Loucy (cell line): ENCODE measurements around the gene PDLIM3.

Experiments used
- H2AFZ ChIP-seq: fragments of 200-600 bp; sonication (generic); 2 replicates; pipeline ENCODE4 v1.6.0; 2016; ENCODE audit warnings: antibody characterized with exemption, mild to moderate bottlenecking, low read length, moderate library complexity
- H3F3A ChIP-seq: fragments of 200-600 bp; 2 replicates; pipeline ENCODE4 v1.6.0; 2016; ENCODE audit warnings: antibody characterized with exemption, low read depth, mild to moderate bottlenecking
- H3K27me3 ChIP-seq: fragments of 200-600 bp; sonication (generic); 2 replicates; pipeline ENCODE4 v1.6.1; 2014; ENCODE audit warnings: low read length, mild to moderate bottlenecking; ENCODE audit not compliant: insufficient read depth, poor library complexity, severe bottlenecking
- H3K36me3 ChIP-seq: fragments of 200-600 bp; sonication (generic); 2 replicates; pipeline ENCODE4 v1.6.1; 2016; ENCODE audit warnings: low read length; ENCODE audit not compliant: insufficient read depth
- H3K4me1 ChIP-seq: fragments of 200-600 bp; sonication (generic); 2 replicates; pipeline ENCODE4 v1.5.1; 2014; ENCODE audit warnings: low read length, mild to moderate bottlenecking; ENCODE audit not compliant: insufficient read depth, poor library complexity, severe bottlenecking
- H3K4me2 ChIP-seq: fragments of 200-600 bp; sonication (generic); 2 replicates; pipeline ENCODE4 v1.6.0; 2014; ENCODE audit warnings: antibody characterized with exemption, low read length, low read depth, mild to moderate bottlenecking; ENCODE audit not compliant: poor library complexity, severe bottlenecking
- H3K4me3 ChIP-seq: fragments of 200-600 bp; sonication (generic); 2 replicates; pipeline ENCODE4 v1.5.1; 2014; ENCODE audit warnings: low read length, mild to moderate bottlenecking, mixed read lengths; ENCODE audit not compliant: poor library complexity, severe bottlenecking
- H3K79me2 ChIP-seq: fragments of 200-600 bp; sonication (generic); 2 replicates; pipeline ENCODE4 v1.6.1; 2014; ENCODE audit warnings: low read length; ENCODE audit not compliant: insufficient read depth
- H3K9ac ChIP-seq: fragments of 200-600 bp; sonication (generic); 2 replicates; pipeline ENCODE4 v1.6.0; 2014; ENCODE audit warnings: mild to moderate bottlenecking, low read depth, low read length, moderate library complexity; ENCODE audit not compliant: poor library complexity, severe bottlenecking
- H3K9me2 ChIP-seq: fragments of 200-600 bp; sonication (generic); replicated peaks from 2 replicates; pipeline ENCODE4 v1.6.1; 2016; ENCODE audit warnings: low read depth, low read length, mixed read lengths
- H3K9me3 ChIP-seq: fragments of 200-600 bp; sonication (generic); 2 replicates; pipeline ENCODE4 v1.6.1; 2014; ENCODE audit warnings: mild to moderate bottlenecking, antibody characterized with exemption, low read length, low read depth; ENCODE audit not compliant: insufficient read depth
- H4K20me1 ChIP-seq: fragments of 200-600 bp; sonication (generic); 2 replicates; pipeline ENCODE4 v1.6.0; 2014; ENCODE audit warnings: antibody characterized with exemption, low read length, mild to moderate bottlenecking; ENCODE audit not compliant: insufficient read depth, poor library complexity, severe bottlenecking
- EZH2phosphoT487 ChIP-seq: fragments of 200-600 bp; IDR thresholded peaks from 2 replicates; pipeline ENCODE4 v1.6.1; 2018; ENCODE audit warnings: antibody characterized with exemption, mild to moderate bottlenecking, moderate library complexity, borderline replicate concordance
- TF ChIP-seq, protein P1 (sequence below): fragments of 200-600 bp; sonication (generic); conservative IDR thresholded peaks from 2 replicates; pipeline ENCODE4 v1.5.1; 2014; ENCODE audit warnings: mild to moderate bottlenecking, antibody characterized with exemption, low read length

PDLIM3 gene

DNA sequence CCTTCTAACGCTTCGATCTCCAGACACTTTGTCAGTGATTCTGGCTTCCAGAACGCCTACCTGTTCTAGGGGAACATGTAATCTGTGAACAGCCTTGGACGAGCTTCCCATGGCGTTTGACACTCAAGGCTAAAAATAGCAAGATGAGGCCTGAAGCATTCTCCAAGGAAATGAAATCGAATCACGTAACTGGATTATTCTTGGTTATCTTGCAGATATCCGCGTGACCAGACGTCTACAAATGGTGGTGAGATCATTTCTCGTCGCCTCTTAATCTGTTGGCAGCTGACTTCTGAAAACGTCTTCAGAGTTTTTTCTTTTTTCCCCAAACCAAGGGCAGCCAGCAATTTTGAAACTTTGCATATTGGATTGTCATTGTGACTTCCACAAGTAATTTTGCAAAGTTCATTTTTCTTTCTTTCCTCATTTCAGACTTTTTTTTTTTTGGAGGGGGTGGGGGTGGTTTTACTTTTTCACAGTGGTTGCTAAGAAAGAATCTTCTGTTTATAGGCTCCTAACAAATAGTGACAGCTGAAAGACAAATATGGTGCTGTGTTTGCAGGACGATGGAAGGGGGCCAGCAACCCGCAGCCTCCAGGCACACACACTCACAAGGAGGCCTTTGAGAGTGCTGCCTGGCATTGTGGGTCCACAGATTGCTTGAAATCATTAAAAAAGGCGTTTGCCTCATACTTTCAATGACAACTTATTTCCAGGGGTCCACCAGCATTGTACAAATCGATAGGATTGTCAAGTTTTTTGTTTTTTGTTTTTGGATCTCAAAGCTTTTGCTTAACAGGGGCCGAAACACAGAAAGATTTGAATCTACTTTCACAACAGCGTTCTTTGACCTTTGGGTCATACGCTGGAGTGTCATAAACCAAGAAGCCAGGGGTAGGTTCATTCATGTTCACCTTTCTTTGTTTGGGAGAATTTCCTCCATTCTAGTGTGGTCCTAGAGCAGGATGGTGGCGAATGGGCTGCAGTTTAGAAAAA is 32.4 kb upstream of the PDLIM3 start:
- Histone ChIP-seq H3K9ac (no peak overlapping the region), H3K4me3 (no peak overlapping the region), H3F3A (no peaks in the 10 kb centered on the region), H4K20me1 (no peaks in the 10 kb centered on the region), H3K27me3 (no peaks in the 10 kb centered on the region), H3K4me1 (no peaks in the 10 kb centered on the region), H3K36me3 (no peaks in the 10 kb centered on the region), H3K9me3 (no peaks in the 10 kb centered on the region; the same call in 1 of the 2 replicates), H3K9me2 (no peaks in the 10 kb centered on the region), H2AFZ (no peak overlapping the region), H3K79me2 (no peaks in the 10 kb centered on the region), H3K4me2 (no peak overlapping the region)
- TF ChIP-seq EZH2phosphoT487, result no peak
- TF ChIP-seq, protein P1, sequence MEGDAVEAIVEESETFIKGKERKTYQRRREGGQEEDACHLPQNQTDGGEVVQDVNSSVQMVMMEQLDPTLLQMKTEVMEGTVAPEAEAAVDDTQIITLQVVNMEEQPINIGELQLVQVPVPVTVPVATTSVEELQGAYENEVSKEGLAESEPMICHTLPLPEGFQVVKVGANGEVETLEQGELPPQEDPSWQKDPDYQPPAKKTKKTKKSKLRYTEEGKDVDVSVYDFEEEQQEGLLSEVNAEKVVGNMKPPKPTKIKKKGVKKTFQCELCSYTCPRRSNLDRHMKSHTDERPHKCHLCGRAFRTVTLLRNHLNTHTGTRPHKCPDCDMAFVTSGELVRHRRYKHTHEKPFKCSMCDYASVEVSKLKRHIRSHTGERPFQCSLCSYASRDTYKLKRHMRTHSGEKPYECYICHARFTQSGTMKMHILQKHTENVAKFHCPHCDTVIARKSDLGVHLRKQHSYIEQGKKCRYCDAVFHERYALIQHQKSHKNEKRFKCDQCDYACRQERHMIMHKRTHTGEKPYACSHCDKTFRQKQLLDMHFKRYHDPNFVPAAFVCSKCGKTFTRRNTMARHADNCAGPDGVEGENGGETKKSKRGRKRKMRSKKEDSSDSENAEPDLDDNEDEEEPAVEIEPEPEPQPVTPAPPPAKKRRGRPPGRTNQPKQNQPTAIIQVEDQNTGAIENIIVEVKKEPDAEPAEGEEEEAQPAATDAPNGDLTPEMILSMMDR, result no peak

DNA sequence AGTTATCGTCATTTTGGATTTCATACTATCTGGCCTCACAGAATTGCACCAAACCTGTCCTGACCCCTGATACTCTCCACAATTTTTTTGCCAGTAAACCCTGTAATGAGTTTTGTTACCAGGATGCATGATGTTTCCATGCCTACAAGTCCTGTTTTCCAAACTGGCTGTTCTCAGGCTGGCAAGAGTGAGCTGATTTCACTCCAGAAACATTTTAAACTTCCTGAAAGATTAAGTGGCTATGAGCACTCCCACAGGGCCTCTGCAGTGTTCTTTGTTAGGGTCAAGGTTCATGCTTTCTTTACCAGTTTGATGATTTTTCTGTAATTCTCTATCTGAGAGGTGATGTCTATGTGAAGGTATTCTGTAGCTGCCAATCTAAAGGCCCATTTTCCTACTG is 31.7 kb upstream of the PDLIM3 start:
- Histone ChIP-seq H3K4me2 (no peak overlapping the region), H3F3A (no peaks in the 10 kb centered on the region), H3K9ac (no peak overlapping the region), H3K79me2 (no peaks in the 10 kb centered on the region), H3K4me3 (no peak overlapping the region), H3K27me3 (no peaks in the 10 kb centered on the region), H3K4me1 (no peaks in the 10 kb centered on the region), H3K9me2 (no peaks in the 10 kb centered on the region), H3K9me3 (no peaks in the 10 kb centered on the region; the same call in 1 of the 2 replicates), H4K20me1 (no peaks in the 10 kb centered on the region), H3K36me3 (no peaks in the 10 kb centered on the region), H2AFZ (no peak overlapping the region)
- TF ChIP-seq EZH2phosphoT487, result no peak
- TF ChIP-seq, protein P1, result no peak

DNA sequence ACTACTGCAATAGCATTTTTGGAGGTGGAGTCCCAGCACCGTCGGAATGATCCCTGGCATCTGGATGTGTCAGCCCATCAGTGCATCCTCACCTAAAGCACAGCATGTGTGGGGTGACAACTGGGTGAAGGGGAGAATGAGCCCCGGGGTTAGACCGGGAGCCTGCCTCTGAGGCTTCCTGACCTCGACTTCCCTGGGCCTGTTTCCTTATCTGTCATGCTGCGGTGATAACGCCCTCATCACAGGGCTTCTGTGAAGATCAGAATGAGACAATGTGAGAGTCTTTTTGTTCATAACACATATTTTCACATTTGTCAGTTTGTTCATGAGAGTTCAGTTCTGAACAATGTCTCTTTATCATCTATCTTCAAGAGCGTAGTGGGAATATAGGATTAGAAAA is 31.1 kb upstream of the PDLIM3 start:
- Histone ChIP-seq H3K79me2 (no peaks in the 10 kb centered on the region), H3K9me2 (no peaks in the 10 kb centered on the region), H3K9me3 (no peaks in the 10 kb centered on the region; the same call in 1 of the 2 replicates), H3K4me2 (no peak overlapping the region), H3K27me3 (no peaks in the 10 kb centered on the region), H4K20me1 (no peaks in the 10 kb centered on the region), H3K4me3 (no peak overlapping the region), H3K36me3 (no peaks in the 10 kb centered on the region), H2AFZ (no peak overlapping the region), H3K4me1 (no peaks in the 10 kb centered on the region), H3F3A (no peaks in the 10 kb centered on the region), H3K9ac (no peak overlapping the region)
- TF ChIP-seq, protein P1, result no peak
- TF ChIP-seq EZH2phosphoT487, result no peak
